Measurements from ENCODE around the gene PLEKHM3. TPM values are rescaled to one million over a fixed set of nuclear protein-coding genes. Genes with fewer than 3 reads are reported as not detected.

The PLEKHM3 gene
- total and polyA plus RNA-seq, 2 of the 13 experiments (the other 11 are each of a cell fraction or from before 2014, with no cell fraction given) = 4.5 to 4.7 TPM

DNA sequence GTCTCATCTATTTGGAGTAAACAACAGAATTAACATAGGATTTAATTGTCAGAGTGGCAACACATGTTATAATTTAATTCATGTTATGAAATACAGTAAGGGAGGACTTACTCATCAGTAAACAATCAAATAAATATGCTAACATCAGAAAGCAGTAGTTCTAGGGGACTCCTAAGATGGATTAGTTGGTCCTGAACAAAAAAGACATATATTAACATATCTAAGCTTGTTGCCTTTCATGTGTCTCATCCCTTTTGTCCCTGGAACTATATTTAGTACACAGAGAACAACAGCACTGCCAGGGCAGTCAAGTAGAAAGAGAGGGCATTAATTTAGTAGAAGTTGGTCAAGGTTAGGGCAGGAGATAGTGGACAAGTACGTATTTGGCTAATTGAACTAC, 137.8 kb downstream of the PLEKHM3 start (continued):
- TF ChIP-seq AHDC1 (CRISPR knock-in tag; IDR thresholded peaks at IDR 0.05; ENCODE audit: borderline replicate concordance) (no peak), ZNF18 (CRISPR knock-in tag; IDR thresholded peaks at IDR 0.05; ENCODE audit: insufficient replicate concordance) (no peak), ZNF569 (CRISPR knock-in tag; IDR thresholded peaks at IDR 0.05; ENCODE audit: borderline replicate concordance) (no peak), ZNF567 (CRISPR knock-in tag; IDR thresholded peaks at IDR 0.05; ENCODE audit: borderline replicate concordance) (no peak), PRDM15 (CRISPR knock-in tag; IDR thresholded peaks at IDR 0.05) (no peak)

All from HepG2 (cell line).